Activated CD8-positive, alpha-beta memory T cell treated with anti-CD3 and anti-CD28 coated beads for 4 hours (primary cell): ENCODE data around the gene SMTN.
"Not testable (repeated sequence)": the region's sequence is repeated elsewhere in the genome, so short reads cannot be mapped to it uniquely, and the experiment has no call there.

Experiments
- DNase-seq, 2 donors: peaks; one replicate each; pipeline ENCODE4 v3.0.0-alpha.2; 2020; ENCODE audit warnings: low read depth in 2 of 2

The SMTN gene

GRCh38 chr22:31090217-31091085 lies 9.3 kb downstream of the SMTN start:
- DNase-seq = no peak

GRCh38 chr22:31091106-31091975 lies 10.2 kb downstream of the SMTN start:
- DNase-seq = no peak

- DNase-seq = no peak
These were observed 11.0 kb downstream of the SMTN start for GRCh38 chr22:31092161-31092560.

- no peak for DNase-seq
These were observed 12.2 kb downstream of the SMTN start for GRCh38 chr22:31093086-31093850.

- DNase-seq = no peak
These were observed 13.0 kb downstream of the SMTN start for GRCh38 chr22:31094021-31094551.

- DNase-seq = no peak
These were observed 13.6 kb downstream of the SMTN start for GRCh38 chr22:31094741-31095140.

GRCh38 chr22:31095637-31096249 lies 14.6 kb downstream of the SMTN start:
- no peak for DNase-seq

- DNase-seq = no peak
These were observed 15.7 kb downstream of the SMTN start for GRCh38 chr22:31096657-31097279.

- DNase-seq = not testable (repeated sequence)
These were observed 16.4 kb downstream of the SMTN start for GRCh38 chr22:31097539-31097938.

- DNase-seq = no peak
These were observed 17.0 kb downstream of the SMTN start for GRCh38 chr22:31097941-31098631.

GRCh38 chr22:31098632-31099110 lies 17.6 kb downstream of the SMTN start:
- no peak for DNase-seq

- DNase-seq = no peak
These were observed 18.3 kb downstream of the SMTN start for GRCh38 chr22:31099386-31099785.

- DNase-seq = no peak
These were observed 19.0 kb downstream of the SMTN start for GRCh38 chr22:31099841-31100761.

- DNase-seq = no peak
These were observed 19.8 kb downstream of the SMTN start for GRCh38 chr22:31100762-31101525.

- no peak for DNase-seq
These were observed 21.4 kb downstream of the SMTN start for GRCh38 chr22:31102441-31103081.

- DNase-seq = no peak
These were observed 22.0 kb downstream of the SMTN start for GRCh38 chr22:31103111-31103510.

- DNase-seq = no peak
These were observed 23.0 kb downstream of the SMTN start for GRCh38 chr22:31103899-31104694.
